HEK293 (cell line): Measurements from ENCODE around the gene MMP21.

ENCODE experiments used
- ATF2 ChIP-seq: fragments of 450-650 bp; formaldehyde crosslinking; IDR thresholded peaks from 2 replicates; pipeline ENCODE4 v1.5.1; 2016; ENCODE audit warnings: missing biosample characterization, missing genetic modification characterization, low read depth
- GLI2 ChIP-seq: fragments of 450-650 bp; formaldehyde crosslinking; IDR thresholded peaks from 2 replicates; pipeline ENCODE4; 2017; ENCODE audit warnings: missing biosample characterization, missing genetic modification characterization, low read depth, borderline replicate concordance
- HOXD13 ChIP-seq: sonication (generic); formaldehyde crosslinking; IDR thresholded peaks from 2 replicates; pipeline ENCODE4 v1.8.0; 2022; ENCODE audit warnings: missing genetic modification reagents, borderline replicate concordance
- KLF16 ChIP-seq: fragments of 450-650 bp; formaldehyde crosslinking; IDR thresholded peaks from 2 replicates; pipeline ENCODE4 v1.5.1; 2017; ENCODE audit warnings: missing biosample characterization, missing genetic modification characterization
- OSR2 ChIP-seq: fragments of 450-650 bp; formaldehyde crosslinking; IDR thresholded peaks from 2 replicates; pipeline ENCODE4 v1.5.1; 2016; ENCODE audit warnings: missing biosample characterization, missing genetic modification characterization
- SP3 ChIP-seq: fragments of 450-650 bp; formaldehyde crosslinking; IDR thresholded peaks from 2 replicates; pipeline ENCODE4 v1.5.1; 2016; ENCODE audit warnings: missing biosample characterization, missing genetic modification characterization
- ZFP3 ChIP-seq: fragments of 450-650 bp; formaldehyde crosslinking; IDR thresholded peaks from 2 replicates; pipeline ENCODE4 v1.5.1; 2016; ENCODE audit warnings: low read depth, missing biosample characterization, missing genetic modification characterization
- ZFP37 ChIP-seq: fragments of 450-650 bp; formaldehyde crosslinking; IDR thresholded peaks from 2 replicates; pipeline ENCODE4 v1.5.1; 2016; ENCODE audit warnings: missing biosample characterization, missing genetic modification characterization
- ZNF239 ChIP-seq: fragments of 450-650 bp; formaldehyde crosslinking; IDR thresholded peaks from 2 replicates; pipeline ENCODE4 v1.5.1; 2016; ENCODE audit warnings: missing biosample characterization, missing genetic modification characterization
- ZNF26 ChIP-seq: fragments of 450-650 bp; formaldehyde crosslinking; IDR thresholded peaks from 2 replicates; pipeline ENCODE4 v1.5.1; 2016; ENCODE audit warnings: missing biosample characterization, missing genetic modification characterization
- ZNF280C ChIP-seq: fragments of 450-650 bp; formaldehyde crosslinking; IDR thresholded peaks from 2 replicates; pipeline ENCODE4 v1.5.1; 2016; ENCODE audit warnings: missing biosample characterization, missing genetic modification characterization
- ZNF394 ChIP-seq: fragments of 450-650 bp; formaldehyde crosslinking; IDR thresholded peaks from 2 replicates; pipeline ENCODE4 v1.5.1; 2016; ENCODE audit warnings: missing biosample characterization, missing genetic modification characterization, mild to moderate bottlenecking, moderate library complexity, borderline replicate concordance
- ZNF501 ChIP-seq: fragments of 450-650 bp; formaldehyde crosslinking; IDR thresholded peaks from 2 replicates; pipeline ENCODE4 v1.5.1; 2016; ENCODE audit warnings: missing biosample characterization, missing genetic modification characterization
- ZNF518A ChIP-seq: fragments of 450-650 bp; formaldehyde crosslinking; conservative IDR thresholded peaks from 2 replicates; pipeline ENCODE4 v1.5.1; 2016; ENCODE audit warnings: low read depth, missing biosample characterization, missing genetic modification characterization
- ZNF521 ChIP-seq: fragments of 450-650 bp; formaldehyde crosslinking; IDR thresholded peaks from 2 replicates; pipeline ENCODE4 v1.5.1; 2017; ENCODE audit warnings: missing biosample characterization, mild to moderate bottlenecking, missing genetic modification characterization
- ZNF548 ChIP-seq: fragments of 450-650 bp; formaldehyde crosslinking; IDR thresholded peaks from 2 replicates; pipeline ENCODE4 v1.5.1; 2016; ENCODE audit warnings: missing biosample characterization, missing genetic modification characterization
- ZNF600 ChIP-seq: fragments of 450-650 bp; formaldehyde crosslinking; IDR thresholded peaks from 2 replicates; pipeline ENCODE4 v1.5.1; 2016; ENCODE audit warnings: missing biosample characterization, missing genetic modification characterization
- ZNF623 ChIP-seq: fragments of 450-650 bp; formaldehyde crosslinking; IDR thresholded peaks from 2 replicates; pipeline ENCODE4 v1.5.1; 2016; ENCODE audit warnings: missing biosample characterization, missing genetic modification characterization
- ZNF660 ChIP-seq: fragments of 450-650 bp; IDR thresholded peaks from 2 replicates; pipeline ENCODE4 v1.5.1; 2018; ENCODE audit warnings: missing biosample characterization, mild to moderate bottlenecking, missing genetic modification characterization
- ZNF707 ChIP-seq: fragments of 450-650 bp; formaldehyde crosslinking; IDR thresholded peaks from 2 replicates; pipeline ENCODE4 v1.5.1; 2016; ENCODE audit warnings: missing biosample characterization, missing genetic modification characterization
- TF ChIP-seq, protein P1 (sequence below): sonication (generic); formaldehyde crosslinking; IDR thresholded peaks from 2 replicates; pipeline ENCODE4 v1.8.1; 2022; ENCODE audit warnings: mild to moderate bottlenecking, moderate library complexity, missing genetic modification reagents
- TF ChIP-seq, protein P2 (sequence below): fragments of 450-650 bp; formaldehyde crosslinking; IDR thresholded peaks from 2 replicates; pipeline ENCODE4 v1.5.1; 2016; ENCODE audit warnings: missing biosample characterization, missing genetic modification characterization
- TF ChIP-seq, protein P3 (sequence below): fragments of 450-650 bp; formaldehyde crosslinking; IDR thresholded peaks from 2 replicates; pipeline ENCODE4 v1.5.1; 2016; ENCODE audit warnings: missing biosample characterization, missing genetic modification characterization

The MMP21 gene

DNA sequence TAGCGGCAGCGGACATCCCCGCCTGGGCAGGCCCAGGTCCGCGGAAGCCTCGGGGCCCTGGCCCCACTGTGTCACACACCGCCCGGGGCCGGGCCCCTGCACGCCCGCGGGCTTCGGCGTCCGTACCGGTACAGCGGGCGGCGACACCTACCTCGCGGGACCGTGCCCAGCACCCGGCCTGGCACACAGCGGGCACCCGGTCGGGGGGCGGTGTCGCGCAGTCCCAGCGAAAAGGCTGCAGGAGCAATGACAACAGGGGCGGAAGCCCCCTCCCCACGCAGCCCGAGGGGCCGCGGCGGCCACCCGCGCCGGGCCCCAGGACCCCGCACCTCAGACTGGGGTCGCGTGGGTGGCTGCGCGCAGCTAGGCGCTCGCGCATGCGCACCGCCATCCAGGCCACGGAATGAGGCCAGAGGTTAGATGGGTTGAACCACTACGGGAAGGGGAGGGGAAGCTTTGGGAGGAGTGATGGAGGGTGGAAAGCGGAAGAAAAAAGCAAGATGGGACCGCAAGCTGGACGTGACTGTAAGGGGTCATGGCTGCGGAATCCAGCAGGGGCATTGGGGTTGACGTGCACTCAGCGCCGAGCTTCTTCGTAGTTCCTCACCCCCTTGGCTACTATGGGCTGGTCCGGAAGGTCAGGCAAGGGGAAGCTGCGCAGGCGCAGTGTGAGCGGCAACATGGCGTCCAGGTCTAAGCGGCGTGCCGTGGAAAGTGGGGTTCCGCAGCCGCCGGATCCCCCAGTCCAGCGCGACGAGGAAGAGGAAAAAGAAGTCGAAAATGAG lies 47.4 kb upstream of the MMP21 start, which contains the start of the genes BCCIP and UROS (continued):
- TF ChIP-seq, protein P1, sequence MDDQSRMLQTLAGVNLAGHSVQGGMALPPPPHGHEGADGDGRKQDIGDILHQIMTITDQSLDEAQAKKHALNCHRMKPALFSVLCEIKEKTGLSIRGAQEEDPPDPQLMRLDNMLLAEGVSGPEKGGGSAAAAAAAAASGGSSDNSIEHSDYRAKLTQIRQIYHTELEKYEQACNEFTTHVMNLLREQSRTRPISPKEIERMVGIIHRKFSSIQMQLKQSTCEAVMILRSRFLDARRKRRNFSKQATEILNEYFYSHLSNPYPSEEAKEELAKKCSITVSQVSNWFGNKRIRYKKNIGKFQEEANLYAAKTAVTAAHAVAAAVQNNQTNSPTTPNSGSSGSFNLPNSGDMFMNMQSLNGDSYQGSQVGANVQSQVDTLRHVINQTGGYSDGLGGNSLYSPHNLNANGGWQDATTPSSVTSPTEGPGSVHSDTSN (CRISPR knock-in tag) = 0 out of 2 replicates have a peak, but pooled peaks have one; percentile 19
- TF ChIP-seq HOXD13 (no peak), KLF16 (tag by site-specific recombination) (peak; percentile 61), ZNF707 (no peak), ZNF280C (tag by site-specific recombination) (no peak), GLI2 (tag by site-specific recombination) (no peak), ZNF660 (tag by site-specific recombination) (peak; percentile 58), ZNF394 (tag by site-specific recombination) (peak; percentile 84; the same call in 1 of the 2 replicates), ZNF548 (tag by site-specific recombination) (no peak), ZNF623 (tag by site-specific recombination) (no peak), OSR2 (tag by site-specific recombination) (no peak), ZNF521 (tag by site-specific recombination) (no peak), ZNF518A (peak; percentile 54; the same call in 1 of the 2 replicates), ZNF600 (tag by site-specific recombination) (0 out of 2 replicates have a peak, but pooled peaks have one; percentile 22), ATF2 (tag by site-specific recombination) (0 out of 2 replicates have a peak, but pooled peaks have one; percentile 43), ZNF26 (tag by site-specific recombination) (no peak), ZFP3 (tag by site-specific recombination) (no peak), ZNF501 (tag by site-specific recombination) (peak; percentile 90; the same call in 1 of the 2 replicates), SP3 (tag by site-specific recombination) (peak; percentile 74), ZFP37 (peak; percentile 73), ZNF239 (tag by site-specific recombination) (no peak)
- TF ChIP-seq, protein P2, sequence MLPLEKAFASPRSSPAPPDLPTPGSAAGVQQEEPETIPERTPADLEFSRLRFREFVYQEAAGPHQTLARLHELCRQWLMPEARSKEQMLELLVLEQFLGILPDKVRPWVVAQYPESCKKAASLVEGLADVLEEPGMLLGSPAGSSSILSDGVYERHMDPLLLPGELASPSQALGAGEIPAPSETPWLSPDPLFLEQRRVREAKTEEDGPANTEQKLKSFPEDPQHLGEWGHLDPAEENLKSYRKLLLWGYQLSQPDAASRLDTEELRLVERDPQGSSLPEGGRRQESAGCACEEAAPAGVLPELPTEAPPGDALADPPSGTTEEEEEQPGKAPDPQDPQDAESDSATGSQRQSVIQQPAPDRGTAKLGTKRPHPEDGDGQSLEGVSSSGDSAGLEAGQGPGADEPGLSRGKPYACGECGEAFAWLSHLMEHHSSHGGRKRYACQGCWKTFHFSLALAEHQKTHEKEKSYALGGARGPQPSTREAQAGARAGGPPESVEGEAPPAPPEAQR = peak; percentile 71; the same call in 1 of the 2 replicates
- TF ChIP-seq, protein P3, sequence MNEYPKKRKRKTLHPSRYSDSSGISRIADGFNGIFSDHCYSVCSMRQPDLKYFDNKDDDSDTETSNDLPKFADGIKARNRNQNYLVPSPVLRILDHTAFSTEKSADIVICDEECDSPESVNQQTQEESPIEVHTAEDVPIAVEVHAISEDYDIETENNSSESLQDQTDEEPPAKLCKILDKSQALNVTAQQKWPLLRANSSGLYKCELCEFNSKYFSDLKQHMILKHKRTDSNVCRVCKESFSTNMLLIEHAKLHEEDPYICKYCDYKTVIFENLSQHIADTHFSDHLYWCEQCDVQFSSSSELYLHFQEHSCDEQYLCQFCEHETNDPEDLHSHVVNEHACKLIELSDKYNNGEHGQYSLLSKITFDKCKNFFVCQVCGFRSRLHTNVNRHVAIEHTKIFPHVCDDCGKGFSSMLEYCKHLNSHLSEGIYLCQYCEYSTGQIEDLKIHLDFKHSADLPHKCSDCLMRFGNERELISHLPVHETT (tag by site-specific recombination) = peak; percentile 95
